Muscle of back (tissue), 11 donors: Measurements from ENCODE around the gene CD4. TPM values are rescaled to one million over a fixed set of nuclear protein-coding genes. Genes with fewer than 3 reads are reported as not detected.

Experiments
- DNase-seq, 3 donors: peaks; one replicate each; pipeline versions ENCODE4 v3.0.0 to v3.0.0-alpha.2; 2013
- polyA plus RNA-seq, 10 donors: library from polyadenylated mRNA; unstranded; fragments of 120-200 nt; gene quantifications; one replicate each; pipeline ENCODE4 v1.2.1, GENCODE V29; 2013; ENCODE audit not compliant: insufficient read length in 10 of 10

The CD4 gene
- polyA plus RNA-seq, 10 donors, result 5.9 to 15.5 (median 7.7) TPM

- DNase-seq, result no peak
Observed at GRCh38 chr12:6826734-6827436, 37.6 kb downstream of the CD4 start.

- peak; percentile 81 to 94 (median 83) for DNase-seq
Observed at GRCh38 chr12:6827437-6827911, 38.1 kb downstream of the CD4 start.

DNA sequence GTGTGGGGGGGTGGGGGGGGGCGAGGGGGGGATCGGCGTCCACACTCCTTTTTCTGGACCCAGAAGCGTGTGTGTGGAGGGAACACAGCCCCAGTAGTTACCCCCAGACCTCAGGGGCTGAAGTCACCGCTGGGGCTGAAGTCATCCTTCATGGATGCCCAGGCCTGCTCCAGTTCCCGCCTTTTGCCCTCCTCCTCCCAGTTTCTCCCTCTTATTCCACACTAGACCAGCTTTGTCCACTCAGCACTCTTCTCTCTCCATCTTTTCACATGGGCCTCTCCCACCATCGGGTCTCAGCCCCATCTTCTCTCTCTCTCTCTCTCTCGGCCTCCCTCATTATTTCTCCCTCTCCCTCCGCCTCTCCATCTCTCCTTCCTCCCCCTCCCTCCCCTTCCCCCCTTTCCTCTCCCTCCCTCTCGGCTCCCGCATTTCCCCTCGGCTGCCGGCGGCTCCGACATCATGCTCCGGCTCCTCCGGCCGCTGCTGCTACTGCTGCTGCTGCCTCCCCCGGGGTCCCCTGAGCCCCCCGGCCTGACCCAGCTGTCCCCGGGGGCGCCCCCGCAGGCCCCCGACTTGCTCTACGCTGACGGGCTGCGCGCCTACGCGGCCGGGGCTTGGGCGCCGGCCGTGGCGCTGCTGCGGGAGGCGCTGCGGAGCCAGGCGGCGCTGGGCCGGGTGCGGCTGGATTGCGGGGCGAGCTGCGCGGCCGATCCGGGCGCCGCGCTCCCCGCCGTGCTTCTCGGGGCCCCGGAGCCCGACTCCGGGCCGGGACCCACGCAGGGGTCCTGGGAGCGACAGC, 38.9 kb downstream of the CD4 start, which contains the start of gene P3H3:
TSS of gene P3H3 (plus strand) at position 426 of the 799 bp plus-strand sequence. CDS start at position 460, 34 bp downstream.
- DNase-seq, result peak; percentile 45 to 89 (median 74)

DNA sequence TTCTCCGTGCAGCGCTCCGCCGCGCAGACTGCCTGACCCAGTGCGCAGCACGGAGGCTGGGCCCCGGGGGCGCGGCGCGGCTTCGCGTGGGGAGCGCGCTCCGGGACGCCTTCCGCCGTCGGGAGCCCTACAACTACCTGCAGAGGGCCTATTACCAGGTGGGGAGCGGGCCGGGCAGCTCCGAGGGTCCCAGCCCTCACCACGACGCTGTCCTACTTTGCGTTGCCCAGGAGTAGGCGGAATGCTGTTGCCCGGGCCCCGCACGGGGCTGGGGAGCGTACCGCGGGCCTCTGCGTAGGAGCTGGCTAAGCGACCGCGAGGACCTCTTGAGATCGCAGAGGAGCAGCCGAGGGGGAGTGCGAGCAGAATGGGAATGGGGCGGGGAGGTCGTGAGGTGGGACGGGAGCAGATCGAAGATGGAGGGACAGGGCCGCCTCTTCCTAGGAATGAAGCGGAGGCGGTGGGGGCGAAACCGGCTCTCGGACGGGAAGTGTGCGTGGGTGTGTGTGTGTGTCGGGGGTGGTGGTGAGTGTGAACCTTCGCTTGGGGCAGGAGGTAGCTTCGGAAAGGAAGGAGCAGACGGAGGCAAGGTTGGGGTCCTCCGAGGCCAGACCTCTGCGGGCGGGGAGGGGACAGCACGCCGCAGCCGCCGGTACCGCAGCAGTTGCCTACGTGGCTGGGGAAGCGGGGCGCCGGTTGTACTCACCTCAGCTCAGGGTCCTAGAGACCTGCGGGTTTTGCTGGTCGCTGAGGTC, 39.6 kb downstream of the CD4 start:
- peak in 2 of 3 donors; percentile 69 to 85 for DNase-seq

- peak in 1 of 3 donors; percentile 42 for DNase-seq
Observed at GRCh38 chr12:6829536-6830220, 40.4 kb downstream of the CD4 start.

- DNase-seq, result no peak
Observed at GRCh38 chr12:6830286-6830890, 41.1 kb downstream of the CD4 start.

DNA sequence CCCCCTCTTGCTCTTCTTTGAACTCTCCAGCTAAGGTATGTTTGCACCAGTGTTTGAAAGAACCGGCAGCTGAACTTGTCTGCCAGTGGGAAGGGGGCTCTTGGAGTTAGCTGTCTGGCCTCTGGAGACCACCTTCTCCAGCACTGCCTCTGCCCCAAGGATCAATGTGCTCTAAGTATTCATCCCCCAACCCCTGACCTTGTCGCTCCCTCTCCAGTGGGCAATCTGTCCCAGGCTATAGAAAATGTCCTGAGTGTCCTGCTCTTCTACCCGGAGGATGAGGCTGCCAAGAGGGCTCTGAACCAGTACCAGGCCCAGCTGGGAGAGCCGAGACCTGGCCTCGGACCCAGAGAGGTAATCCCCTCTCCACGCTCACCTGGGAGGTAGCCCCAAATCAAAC, 41.7 kb downstream of the CD4 start:
- DNase-seq, result no peak

DNA sequence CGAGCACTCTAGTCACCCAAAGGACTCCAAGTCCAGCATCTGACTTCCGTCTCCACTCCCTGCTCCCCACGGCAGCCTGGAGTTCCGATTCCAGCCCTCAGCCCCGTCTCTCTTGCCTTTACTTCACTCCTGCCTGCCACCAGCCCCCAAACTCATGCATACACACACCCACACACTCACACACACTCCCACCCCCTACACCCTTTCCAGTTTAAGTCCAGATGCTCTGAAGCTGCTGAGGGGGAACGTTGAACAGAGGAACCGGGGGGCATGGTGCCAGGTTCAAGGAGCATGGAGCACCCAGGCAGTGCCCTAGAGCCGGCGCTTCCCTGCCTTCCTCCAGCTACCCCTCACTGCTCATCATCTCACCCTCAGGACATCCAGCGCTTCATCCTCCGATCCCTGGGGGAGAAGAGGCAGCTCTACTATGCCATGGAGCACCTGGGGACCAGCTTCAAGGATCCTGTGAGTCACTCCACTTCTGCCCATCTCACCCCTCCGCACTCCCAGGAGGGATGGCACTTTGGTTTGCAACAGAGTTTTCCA, 42.2 kb downstream of the CD4 start:
- no peak for DNase-seq

DNA sequence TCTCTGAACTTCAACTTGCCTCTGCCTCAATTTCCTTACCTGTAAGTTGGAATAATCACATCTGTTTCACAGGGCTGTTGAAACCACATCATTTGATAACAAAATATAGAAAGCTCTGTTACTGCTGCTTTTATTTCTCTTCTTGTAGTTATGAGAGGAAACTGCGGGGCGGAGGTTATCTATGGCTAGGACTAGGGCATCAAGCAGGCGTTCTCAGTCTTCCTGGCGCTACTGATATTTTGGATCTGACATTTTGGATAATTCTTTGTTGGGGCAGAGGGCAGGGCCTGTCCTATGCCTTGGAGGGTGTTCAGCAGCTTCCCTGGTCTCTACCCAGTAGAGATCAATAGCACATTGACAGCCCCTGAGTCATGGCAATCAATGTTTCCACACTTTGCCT, 42.8 kb downstream of the CD4 start:
- no peak for DNase-seq

DNA sequence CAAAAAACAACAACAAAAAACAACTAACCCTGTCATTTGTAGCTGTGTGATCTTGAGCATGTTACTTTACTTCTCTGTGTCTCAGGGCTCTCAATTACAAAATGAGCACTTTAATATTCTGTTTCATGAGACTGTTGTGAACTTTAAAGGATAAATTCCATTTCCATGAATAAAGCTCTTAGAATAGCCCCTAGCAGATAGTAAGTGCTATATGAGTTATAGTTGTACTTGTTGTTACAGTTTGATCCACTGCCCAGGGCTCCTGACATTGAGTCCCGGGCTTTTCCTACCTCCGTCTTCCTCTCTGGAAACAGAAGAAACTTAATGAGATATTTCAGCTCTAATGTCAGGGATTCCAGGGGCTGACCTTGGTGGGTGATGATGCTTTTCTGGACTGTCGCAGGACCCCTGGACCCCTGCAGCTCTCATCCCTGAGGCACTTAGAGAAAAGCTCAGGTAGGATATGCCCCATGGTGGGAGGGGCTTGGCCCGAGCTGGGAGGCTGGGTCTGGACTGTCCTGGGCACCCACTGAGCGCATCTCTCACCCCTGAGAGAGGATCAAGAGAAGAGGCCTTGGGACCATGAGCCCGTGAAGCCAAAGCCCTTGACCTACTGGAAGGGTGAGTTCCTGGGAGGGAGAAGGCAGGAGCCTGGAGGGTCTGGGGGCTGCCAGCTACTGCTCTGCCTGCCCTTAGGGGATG, 44.0 kb downstream of the CD4 start:
- DNase-seq, result no peak

GRCh38 chr12:6834254-6834653, 44.9 kb downstream of the CD4 start:
- no peak for DNase-seq

- no peak for DNase-seq
Observed at GRCh38 chr12:6834873-6835272, 45.5 kb downstream of the CD4 start.

DNA sequence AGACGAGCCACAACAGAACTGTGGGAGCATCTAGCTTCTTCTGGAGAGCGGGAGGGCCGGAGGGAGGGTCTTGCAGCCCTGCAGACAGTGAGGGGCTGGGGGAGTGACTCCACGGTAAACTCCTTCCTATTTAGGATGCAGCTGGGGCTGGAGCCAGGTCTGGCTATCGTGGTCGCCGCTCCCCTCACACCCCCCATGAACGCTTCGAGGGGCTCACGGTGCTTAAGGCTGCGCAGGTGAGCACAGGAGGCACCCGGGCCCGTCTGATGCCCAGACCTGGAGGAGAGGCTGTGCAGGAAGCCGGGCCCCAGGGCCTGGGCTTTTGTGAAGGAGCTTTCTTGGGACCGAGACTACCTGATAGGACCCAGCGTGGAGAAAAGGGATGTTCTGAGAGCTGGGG, 47.5 kb downstream of the CD4 start:
- no peak for DNase-seq

- no peak for DNase-seq
Observed at GRCh38 chr12:6837370-6838060, 48.2 kb downstream of the CD4 start.

- DNase-seq, result no peak
Observed at GRCh38 chr12:6838854-6839253, 49.5 kb downstream of the CD4 start.

GRCh38 chr12:6839482-6840201, 50.3 kb downstream of the CD4 start:
- peak in 2 of 3 donors; percentile 50 to 51 for DNase-seq

GRCh38 chr12:6840330-6840729, 51.0 kb downstream of the CD4 start:
- DNase-seq, result no peak

GRCh38 chr12:6840761-6841515, 51.6 kb downstream of the CD4 start, which contains the start of gene GNB3:
Gene GNB3, plus strand, starts transcription at chr12:6840925. Its CDS starts 363 bp downstream, at chr12:6841288.
- no peak for DNase-seq
